Thoracic aorta (tissue), 2 donors: ENCODE data around the gene FOXL1. TPM values are rescaled to one million over a fixed set of nuclear protein-coding genes. Genes with fewer than 3 reads are reported as not detected.
A peak's percentile ranks its signal among the peaks of the same experiment; 100 is the strongest.

ENCODE experiments used
- ATAC-seq: fragments of 150-250 bp; one replicate; pipeline ENCODE4 v1.8.0; 2017; ENCODE audit warnings: low read depth; ENCODE audit not compliant: insufficient number of reproducible peaks, low FRiP score
- DNase-seq: peaks from one replicate; pipeline ENCODE4 v3.0.0-alpha.2; 2020; ENCODE audit warnings: low spot score
- H3K27ac ChIP-seq, 2 donors: fragments of 200-600 bp; sonication (generic); 1 replicate in 1 of 2; 2 replicates in 1 of 2; pipeline ENCODE4 v1.5.1; 2016; ENCODE audit warnings: mild to moderate bottlenecking in 2 of 2, moderate library complexity in 2 of 2
- H3K27me3 ChIP-seq: fragments of 200-600 bp; sonication (generic); replicated peaks from 2 replicates; pipeline ENCODE4 v1.6.0; 2016; ENCODE audit warnings: mild to moderate bottlenecking; ENCODE audit not compliant: insufficient read depth
- H3K36me3 ChIP-seq: fragments of 200-600 bp; sonication (generic); one replicate; pipeline ENCODE4 v1.5.1; 2016
- H3K4me1 ChIP-seq, 2 donors: fragments of 200-600 bp; sonication (generic); 1 replicate in 1 of 2; 2 replicates in 1 of 2; pipeline versions ENCODE4 v1.5.1 to v1.6.0; 2016; ENCODE audit warnings: low read depth in 2 of 2, mild to moderate bottlenecking in 1 of 2; ENCODE audit not compliant: control insufficient read depth in 1 of 2
- H3K4me3 ChIP-seq: fragments of 200-600 bp; sonication (generic); 2 replicates; pipeline ENCODE4 v1.5.1; 2016; ENCODE audit warnings: mild to moderate bottlenecking
- H3K9me3 ChIP-seq: fragments of 200-600 bp; sonication (generic); 2 replicates; pipeline ENCODE4 v1.5.1; 2016
- CTCF ChIP-seq: fragments of 200-600 bp; sonication (generic); IDR thresholded peaks from one replicate; pipeline ENCODE4 v1.5.1; 2019; ENCODE audit warnings: antibody characterized with exemption
- total RNA-seq, 2 donors: library from RNA; depleted of rRNA; stranded (reverse); fragments of >200 nt; gene quantifications; one replicate each; pipeline versions ENCODE4 v1.1.0 to v1.2.3, GENCODE V29; 2016

FOXL1 gene
- total RNA-seq: 10 to 100 TPM; 52.1 to 52.8 TPM

- Histone ChIP-seq H3K36me3 (no peaks in the 10 kb centered on the region), H3K27me3 (no peaks in the 10 kb centered on the region), H3K4me1 (peaks cover 25 to 81% of the 10 kb centered on the region in 2 donors), H3K4me3 (peak within 1 kb of the TSS; percentile 76), H3K9me3 (no peaks in the 10 kb centered on the region), H3K27ac (peak within 1 kb of the TSS; percentile 91 to 97)
- DNase-seq (no peak), ATAC-seq (peak; percentile 33)
- no peak for TF ChIP-seq CTCF
Measured at GRCh38 chr16:86578061-86578599, at the start of gene FOXL1. FOXL1 (plus strand) TSS chr16:86578549; CDS start chr16:86578724, 175 bp downstream.

GRCh38 chr16:86529160-86529559, 49.2 kb upstream of the FOXL1 start:
- DNase-seq (no peak), ATAC-seq (no peak)

GRCh38 chr16:86530251-86531190, 47.8 kb upstream of the FOXL1 start:
- no peak for DNase-seq
- H3K4me3 ChIP-seq: no peak overlapping the region
- H3K4me1 ChIP-seq: no peaks in the 10 kb centered on the region
- no peak for TF ChIP-seq CTCF
- no peaks in the 10 kb centered on the region for H3K9me3 ChIP-seq
- no peaks in the 10 kb centered on the region for H3K27me3 ChIP-seq
- H3K27ac ChIP-seq: no peak overlapping the region
- ATAC-seq: no peak
- peaks cover 10% of the 10 kb centered on the region for H3K36me3 ChIP-seq

More at GRCh38 chr16:86529160-86529559, 49.2 kb upstream of the FOXL1 start:
- no peaks in the 10 kb centered on the region for H3K4me1 ChIP-seq
- H3K27me3 ChIP-seq: no peaks in the 10 kb centered on the region
- H3K9me3 ChIP-seq: no peaks in the 10 kb centered on the region
- H3K27ac ChIP-seq: no peak overlapping the region
- H3K36me3 ChIP-seq: peaks cover 10% of the 10 kb centered on the region
- no peak for TF ChIP-seq CTCF
- H3K4me3 ChIP-seq: no peak overlapping the region

- ATAC-seq: no peak
- Histone ChIP-seq H3K4me3 (no peak overlapping the region), H3K27ac (no peak overlapping the region), H3K36me3 (peaks cover 14% of the 10 kb centered on the region), H3K9me3 (no peaks in the 10 kb centered on the region), H3K4me1 (no peaks in the 10 kb centered on the region), H3K27me3 (no peaks in the 10 kb centered on the region)
- DNase-seq: no peak
- TF ChIP-seq CTCF: no peak
Measured at GRCh38 chr16:86531191-86531545, 47.2 kb upstream of the FOXL1 start.
